DMS114 treated with DMSO at 0.1 percent for 48 hours (cell line): ENCODE measurements around the gene PRKRIP1.
"Not testable (repeated sequence)": the region's sequence is repeated elsewhere in the genome, so short reads cannot be mapped to it uniquely, and the experiment has no call there.

Experiments used
- DNase-seq: peaks from one replicate; lab custom pipeline; 2025; ENCODE audit not compliant: unreplicated experiment; lab: John Stamatoyannopoulos, UW

Gene PRKRIP1

GRCh38 chr7:102395873-102396709 is at the start of gene PRKRIP1:
Gene PRKRIP1 (plus strand): TSS chr7:102396363. CDS start chr7:102396412, 49 bp downstream.
- DNase-seq: peak; percentile 81

- not testable (repeated sequence) for DNase-seq
These were observed 49.2 kb upstream of the PRKRIP1 start for GRCh38 chr7:102346983-102347382.

- DNase-seq: not testable (repeated sequence)
These were observed 39.8 kb upstream of the PRKRIP1 start, which contains the start of gene SPDYE6 for GRCh38 chr7:102356344-102356743. Gene SPDYE6 (minus strand): TSS chr7:102356444. CDS start chr7:102356023, 421 bp downstream.

- DNase-seq: peak; percentile 97
These were observed 32.4 kb upstream of the PRKRIP1 start for GRCh38 chr7:102363549-102364393.

GRCh38 chr7:102364394-102364886 is 31.7 kb upstream of the PRKRIP1 start:
- DNase-seq: not testable (repeated sequence)

GRCh38 chr7:102365390-102365789 is 30.8 kb upstream of the PRKRIP1 start:
- DNase-seq: not testable (repeated sequence)

- not testable (repeated sequence) for DNase-seq
These were observed 26.1 kb upstream of the PRKRIP1 start for GRCh38 chr7:102370038-102370437.

- not testable (repeated sequence) for DNase-seq
These were observed 23.4 kb upstream of the PRKRIP1 start for GRCh38 chr7:102372796-102373195.

GRCh38 chr7:102376964-102377466 is 19.1 kb upstream of the PRKRIP1 start:
- DNase-seq: no peak

- not testable (repeated sequence) for DNase-seq
These were observed 15.3 kb upstream of the PRKRIP1 start for GRCh38 chr7:102380837-102381236.

GRCh38 chr7:102381696-102382425 is 14.3 kb upstream of the PRKRIP1 start:
- DNase-seq: not testable (repeated sequence)

- DNase-seq: no peak
These were observed 9.1 kb upstream of the PRKRIP1 start for GRCh38 chr7:102387064-102387463.

GRCh38 chr7:102389810-102390209 is 6.4 kb upstream of the PRKRIP1 start:
- no peak for DNase-seq

GRCh38 chr7:102390697-102391484 is 5.3 kb upstream of the PRKRIP1 start:
- peak; percentile 63 for DNase-seq

- no peak for DNase-seq
These were observed 3.8 kb upstream of the PRKRIP1 start for GRCh38 chr7:102392330-102392729.

- DNase-seq: no peak
These were observed 2.7 kb upstream of the PRKRIP1 start for GRCh38 chr7:102393467-102393866.

GRCh38 chr7:102395592-102395872 is 631 bp upstream of the PRKRIP1 start:
- DNase-seq: no peak

- no peak for DNase-seq
These were observed 502 bp downstream of the PRKRIP1 start for GRCh38 chr7:102396710-102397019.

GRCh38 chr7:102398543-102398942 is 2.4 kb downstream of the PRKRIP1 start:
- DNase-seq: no peak

GRCh38 chr7:102400360-102400759 is 4.2 kb downstream of the PRKRIP1 start:
- DNase-seq: no peak
